ENCODE results near the gene RAD51B.
"Not testable (repeated sequence)": the region's sequence is repeated elsewhere in the genome, so short reads cannot be mapped to it uniquely, and the experiment has no call there.

RAD51B gene

DNA sequence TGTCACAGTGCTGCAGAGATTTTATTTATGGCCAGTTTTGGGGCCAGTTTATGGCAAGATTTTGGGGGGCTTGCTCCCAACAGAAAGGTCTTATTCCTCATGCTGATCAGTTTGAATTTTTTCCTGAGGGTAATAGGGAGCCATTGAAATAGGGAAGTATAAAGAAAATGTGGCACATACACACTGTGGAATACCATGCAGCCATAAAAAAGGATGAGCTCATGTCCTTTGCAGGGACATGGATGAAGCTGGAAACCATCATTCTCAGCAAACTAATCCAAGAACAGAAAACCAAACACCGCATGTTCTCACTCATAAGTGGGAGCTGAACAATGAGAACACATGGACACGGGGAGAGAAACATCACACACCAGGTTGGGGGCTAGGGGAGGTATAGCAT is 483.4 kb downstream of the RAD51B start:
- DNase-seq (ENCODE audit: low read depth in 2 of 2): not testable (repeated sequence)

DNA sequence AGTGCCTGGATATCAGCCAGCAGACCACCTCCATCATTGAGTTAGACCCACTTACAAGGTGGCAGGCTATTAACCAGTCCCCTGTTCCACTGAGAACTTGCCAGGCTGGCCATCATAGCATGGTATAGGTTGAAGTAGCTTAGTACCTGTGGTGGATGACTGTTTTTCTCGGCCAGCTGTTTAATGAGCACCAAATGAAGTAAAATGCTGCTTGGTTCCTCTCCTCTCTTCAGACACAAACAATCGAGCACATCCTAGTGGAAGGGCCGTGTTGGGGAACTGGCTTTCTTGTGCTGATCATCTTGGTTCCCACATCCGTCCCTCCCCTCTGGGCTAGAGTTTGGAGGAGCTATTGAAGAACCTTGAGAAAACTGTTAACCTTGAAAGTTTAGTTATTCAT is 486.2 kb downstream of the RAD51B start:
- no peak for DNase-seq (ENCODE audit: low read depth in 2 of 2)

GRCh38 chr14:68306265-68306933 is 486.8 kb downstream of the RAD51B start:
- DNase-seq (ENCODE audit: low read depth in 2 of 2): no peak

- DNase-seq (ENCODE audit: low read depth in 2 of 2): no peak
Observed at GRCh38 chr14:68306934-68307789, 487.6 kb downstream of the RAD51B start.

DNA sequence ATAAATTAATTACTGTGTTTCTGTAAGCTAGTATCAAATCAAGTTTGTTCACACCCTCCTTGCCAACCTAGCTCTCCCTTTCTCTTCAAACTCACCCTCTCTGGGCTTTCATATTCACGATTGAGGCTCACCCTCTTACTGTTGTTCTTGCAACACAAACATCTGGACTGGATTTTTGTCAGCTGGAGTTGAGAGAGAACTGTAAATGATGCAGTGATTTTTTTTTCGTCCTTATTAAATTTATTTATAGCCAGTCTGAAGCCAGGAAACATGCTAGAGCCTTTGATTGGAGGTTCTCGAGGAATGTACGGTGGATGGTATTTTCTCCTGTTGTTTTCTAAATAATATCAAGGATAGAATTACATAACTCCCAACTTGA is 488.2 kb downstream of the RAD51B start:
- no peak for DNase-seq (ENCODE audit: low read depth in 2 of 2)

GRCh38 chr14:68308726-68309520 is 489.3 kb downstream of the RAD51B start:
- DNase-seq (ENCODE audit: low read depth in 2 of 2): no peak

- no peak for DNase-seq (ENCODE audit: low read depth in 2 of 2)
Observed at GRCh38 chr14:68309616-68310015, 490.0 kb downstream of the RAD51B start.

DNA sequence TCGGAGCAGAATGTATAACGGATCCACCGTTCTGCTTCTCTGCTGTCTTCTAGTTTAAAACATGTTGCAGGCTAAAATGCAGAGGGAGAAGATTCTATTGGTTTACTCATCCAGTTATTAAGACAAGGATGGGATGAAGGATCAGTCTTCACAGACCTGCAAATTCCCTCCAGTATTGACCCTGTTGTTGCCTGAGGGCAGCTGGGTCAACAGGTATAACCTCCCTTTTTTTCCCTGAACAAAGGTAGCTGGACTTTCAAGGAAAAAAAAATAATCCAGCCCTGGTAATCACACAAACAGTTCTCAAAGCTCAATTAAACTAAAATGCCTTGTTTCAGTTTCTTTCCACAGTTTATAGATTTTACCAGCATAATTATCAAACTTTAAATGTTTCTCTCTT is 492.7 kb downstream of the RAD51B start:
- no peak for DNase-seq (ENCODE audit: low read depth in 2 of 2)

GRCh38 chr14:68312884-68313610 is 493.5 kb downstream of the RAD51B start:
- DNase-seq (ENCODE audit: low read depth in 2 of 2): peak; percentile 3 to 17

DNA sequence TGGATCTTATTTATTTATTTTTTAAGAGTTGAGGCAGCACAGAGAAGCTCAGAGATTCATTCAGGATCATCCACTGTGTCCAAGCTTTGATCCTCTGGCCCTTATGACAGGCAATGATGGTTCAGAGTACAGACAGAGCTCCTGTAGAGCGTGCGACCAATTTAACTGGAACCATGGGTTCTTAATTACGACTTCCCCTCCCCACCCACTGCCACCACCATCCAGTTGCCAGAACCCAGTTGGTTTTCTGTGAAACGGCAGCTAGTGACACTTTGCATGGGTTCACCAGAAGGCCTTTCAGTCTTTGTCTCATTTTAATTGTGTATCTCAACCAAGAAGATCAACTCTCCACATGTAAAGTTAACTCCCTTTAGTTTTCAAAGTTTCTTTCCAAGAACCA is 495.1 kb downstream of the RAD51B start:
- no peak for DNase-seq (ENCODE audit: low read depth in 2 of 2)

DNA sequence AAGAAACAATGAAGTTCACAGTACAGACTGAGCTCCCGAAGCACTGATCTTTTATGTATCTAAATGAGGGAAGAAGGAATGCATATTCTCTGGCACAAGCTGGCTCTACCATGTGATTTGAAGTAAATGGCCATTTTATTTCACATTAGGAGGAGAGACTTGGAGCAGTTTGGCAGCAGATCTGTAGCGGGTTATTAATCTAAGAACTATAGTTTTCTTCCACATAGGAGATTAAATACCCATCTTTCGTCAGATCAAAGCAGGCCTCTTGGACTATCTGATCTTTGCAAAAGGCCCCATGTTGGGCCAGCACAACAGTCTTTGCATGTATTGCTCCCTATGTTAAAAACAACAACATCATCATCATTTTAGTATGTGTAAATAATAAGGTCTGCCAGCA is 495.5 kb downstream of the RAD51B start:
- DNase-seq (ENCODE audit: low read depth in 2 of 2): no peak

GRCh38 chr14:68316078-68316868 is 496.7 kb downstream of the RAD51B start:
- DNase-seq (ENCODE audit: low read depth in 2 of 2): no peak

- DNase-seq (ENCODE audit: low read depth in 2 of 2): no peak
Observed at GRCh38 chr14:68317239-68317638, 497.7 kb downstream of the RAD51B start.

DNA sequence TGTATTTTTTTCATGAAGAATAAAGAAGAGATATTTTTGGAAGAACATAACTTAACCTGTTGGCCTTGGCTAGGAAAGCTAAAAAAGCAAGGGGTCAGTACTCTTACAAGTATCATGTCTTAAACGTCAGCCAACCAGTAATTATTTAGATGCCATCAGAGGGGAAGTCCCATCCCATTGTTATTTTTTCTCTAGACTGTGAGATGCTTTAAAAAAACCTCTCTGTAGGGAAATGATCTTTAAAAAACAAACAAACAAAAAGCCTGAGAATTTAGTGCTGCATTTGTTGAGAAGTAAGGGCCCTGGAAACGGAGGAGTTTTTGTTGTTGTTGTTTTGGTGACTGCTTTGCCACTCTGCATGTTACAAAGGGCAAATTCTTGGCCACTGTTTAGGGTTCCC is 499.2 kb downstream of the RAD51B start:
- no peak for DNase-seq (ENCODE audit: low read depth in 2 of 2)

- no peak for DNase-seq (ENCODE audit: low read depth in 2 of 2)
Observed at GRCh38 chr14:68320495-68320894, 500.9 kb downstream of the RAD51B start.

DNA sequence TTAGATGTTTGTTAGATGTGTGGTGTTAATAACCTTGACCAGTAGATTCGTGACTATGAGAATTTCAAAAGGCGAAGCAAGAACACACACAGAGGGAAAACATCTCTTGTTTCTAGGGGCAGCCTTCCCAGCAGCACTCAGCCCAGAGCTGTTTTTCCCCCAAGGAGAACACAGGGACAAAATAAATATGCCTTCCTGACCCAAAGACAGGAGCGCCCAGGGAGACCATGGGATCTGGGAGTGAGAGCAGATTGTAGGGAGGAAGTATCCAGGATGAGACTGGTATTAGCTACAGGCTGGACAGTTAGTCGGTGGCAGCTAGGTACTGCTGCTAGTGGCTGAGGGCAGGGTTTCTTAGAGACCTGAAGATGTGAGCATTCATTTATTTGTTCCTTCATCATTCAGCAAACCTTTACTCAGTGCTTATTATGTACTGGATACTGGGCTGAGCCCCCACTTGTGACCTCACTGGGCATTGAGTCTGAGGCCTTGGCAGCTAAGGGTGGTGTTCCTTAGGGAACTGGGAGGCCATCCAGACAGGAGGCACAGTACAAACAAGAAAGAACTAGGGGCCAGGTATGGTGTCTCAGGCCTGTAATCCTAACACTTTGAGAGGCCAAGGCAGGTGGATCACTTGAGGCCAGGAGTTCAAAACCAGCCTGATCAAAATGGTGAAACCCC is 503.5 kb downstream of the RAD51B start:
- no peak for DNase-seq (ENCODE audit: low read depth in 2 of 2)

GRCh38 chr14:68325267-68325807 is 505.8 kb downstream of the RAD51B start:
- DNase-seq (ENCODE audit: low read depth in 2 of 2): no peak

- no peak for DNase-seq (ENCODE audit: low read depth in 2 of 2)
Observed at GRCh38 chr14:68327231-68327630, 507.7 kb downstream of the RAD51B start.

- no peak for DNase-seq (ENCODE audit: low read depth in 2 of 2)
Observed at GRCh38 chr14:68328509-68328908, 508.9 kb downstream of the RAD51B start.

DNA sequence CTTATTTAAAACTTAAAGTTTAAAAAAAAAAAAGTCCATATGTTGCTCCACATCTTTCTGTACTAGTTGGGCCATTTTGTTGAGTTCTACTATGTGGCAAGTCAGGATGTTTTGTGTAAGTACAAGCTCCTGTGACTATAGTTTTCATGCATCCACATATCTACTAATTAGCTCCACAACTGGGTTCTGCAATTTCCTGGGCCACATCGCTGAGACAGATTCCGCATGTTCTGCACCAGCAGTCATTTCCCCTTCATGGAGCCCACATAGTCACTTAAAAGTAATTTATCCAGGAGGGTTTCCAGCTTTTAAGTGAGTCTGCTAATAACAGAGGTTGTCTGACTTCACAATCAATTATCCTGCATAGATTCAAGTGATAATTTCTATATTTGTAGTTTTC is 511.8 kb downstream of the RAD51B start:
- no peak for DNase-seq (ENCODE audit: low read depth in 2 of 2)

Measured in stimulated activated CD8-positive, alpha-beta memory T cell treated with anti-CD3 and anti-CD28 coated beads, Interleukin-15, amount 100 ng/mL, for 48 hours (primary cell).